B cell (primary cell): ENCODE results near the gene PDE11A.

ENCODE experiments used
- CTCF ChIP-seq: fragments of 200-600 bp; IDR thresholded peaks from one replicate; pipeline ENCODE4 v1.8.0; 2022; ENCODE audit warnings: antibody characterized with exemption, mild to moderate bottlenecking
- EZH2 ChIP-seq: IDR thresholded peaks from 2 replicates; pipeline ENCODE4 v1.6.1; 2012; ENCODE audit warnings: borderline replicate concordance, low read depth, mild to moderate bottlenecking, moderate library complexity, low read length; ENCODE audit not compliant: insufficient read depth, poor library complexity, severe bottlenecking

- TF ChIP-seq EZH2, result no peak
- no peak for TF ChIP-seq CTCF
Measured at GRCh38 chr2:177678939-177679338, 393.6 kb downstream of the PDE11A start.
